PC-3 (cell line): ENCODE data around the gene CTRB2. TPM values are rescaled to one million over a fixed set of nuclear protein-coding genes. Genes with fewer than 3 reads are reported as not detected.

ENCODE experiments used
- ATAC-seq: fragments of 200-7000 bp; cut with Tn5 transposase; 2 replicates; pipeline ENCODE4 v1.9.1; 2020; ENCODE audit warnings: mild to moderate bottlenecking, moderate library complexity
- BruUV-seq: library from RNA; stranded (reverse); fragments of 400-500 nt; replicated peaks from 2 replicates; lab custom pipeline; 2021; lab: Mats Ljungman, UMichigan
- CTCF ChIA-PET: fragments of 300-600 bp; sonication (Branson Sonifier 250); formaldehyde crosslinking; loops from one replicate; lab custom pipeline; 2022; ENCODE audit warnings: antibody characterized with exemption; lab: Charles Lee
- POLR2A ChIA-PET: fragments of 300-600 bp; sonication (Branson Sonifier 250); formaldehyde crosslinking; loops from one replicate; lab custom pipeline; 2022; ENCODE audit warnings: antibody characterized with exemption; ENCODE audit not compliant: unreplicated experiment; lab: Charles Lee
- DNase-seq: peaks from one replicate; pipeline ENCODE4 v3.0.0-alpha.2; 2015
- H2AFZ ChIP-seq: fragments of 300-600 bp; sonication (generic); 2 replicates; pipeline ENCODE4 v1.6.0; 2016; ENCODE audit warnings: antibody characterized with exemption, low read length
- H3F3A ChIP-seq: fragments of 300-600 bp; sonication (generic); one replicate; pipeline ENCODE4 v1.6.0; 2017; ENCODE audit warnings: antibody characterized with exemption, low read length, control low read depth, mild to moderate bottlenecking; ENCODE audit not compliant: unreplicated experiment
- H3K27ac ChIP-seq: fragments of 300-600 bp; sonication (generic); 2 replicates; pipeline ENCODE4 v1.5.1; 2016; ENCODE audit warnings: mild to moderate bottlenecking, low read length
- H3K27me3 ChIP-seq: fragments of 300-600 bp; sonication (generic); 2 replicates; pipeline ENCODE4 v1.6.1; 2016; ENCODE audit warnings: low read length, mixed read lengths
- H3K36me3 ChIP-seq: fragments of 300-600 bp; sonication (generic); 2 replicates; pipeline ENCODE4 v1.6.1; 2016; ENCODE audit warnings: low read depth, mixed run types, low read length, mixed read lengths
- H3K4me1 ChIP-seq: fragments of 300-600 bp; sonication (generic); 2 replicates; pipeline ENCODE4 v1.5.1; 2016; ENCODE audit warnings: low read length; ENCODE audit not compliant: insufficient read depth
- H3K4me2 ChIP-seq: fragments of 300-600 bp; sonication (generic); 2 replicates; pipeline ENCODE4 v1.6.0; 2016; ENCODE audit warnings: low read length
- H3K4me3 ChIP-seq: fragments of 300-600 bp; sonication (generic); 2 replicates; pipeline ENCODE4 v1.5.1; 2016; ENCODE audit warnings: mild to moderate bottlenecking, low read length, mixed read lengths
- H3K79me2 ChIP-seq: fragments of 300-600 bp; sonication (generic); 2 replicates; pipeline ENCODE4 v1.6.1; 2017; ENCODE audit warnings: low read length, mixed read lengths
- H3K9ac ChIP-seq: fragments of 300-600 bp; sonication (generic); 2 replicates; pipeline ENCODE4 v1.6.0; 2016; ENCODE audit warnings: mild to moderate bottlenecking, low read length
- H3K9me2 ChIP-seq: fragments of 300-600 bp; sonication (generic); replicated peaks from 2 replicates; pipeline ENCODE4 v1.6.1; 2016; ENCODE audit warnings: mixed run types, low read length, mixed read lengths
- H3K9me3 ChIP-seq: fragments of 300-600 bp; sonication (generic); 2 replicates; pipeline ENCODE4 v1.6.1; 2016; ENCODE audit warnings: low read length, mixed read lengths
- H4K20me1 ChIP-seq: fragments of 300-600 bp; sonication (generic); 2 replicates; pipeline ENCODE4 v1.6.1; 2016; ENCODE audit warnings: low read length, mixed read lengths
- EZH2 ChIP-seq: fragments of 300-600 bp; sonication (generic); IDR thresholded peaks from one replicate; pipeline ENCODE4 v1.6.1; 2017; ENCODE audit warnings: antibody characterized with exemption, mild to moderate bottlenecking, low read length; ENCODE audit not compliant: unreplicated experiment
- EZH2phosphoT487 ChIP-seq: fragments of 300-600 bp; sonication (generic); IDR thresholded peaks from 2 replicates; pipeline ENCODE4 v1.6.1; 2018; ENCODE audit warnings: mild to moderate bottlenecking, antibody characterized with exemption, low read length, borderline replicate concordance
- intact Hi-C: fragments of 100-400 bp; cut with micrococcal nuclease; formaldehyde crosslinking; loops from 2 replicates; pipeline ENCODE4 v1.9.0; 2023
- total RNA-seq: library from RNA; depleted of rRNA; stranded (reverse); fragments of >200 nt; gene quantifications from 2 replicates; pipeline ENCODE4 v1.2.3, GENCODE V29; 2014
- TF ChIP-seq, protein P1 (sequence below): fragments of 300-600 bp; sonication (generic); conservative IDR thresholded peaks from 2 replicates; pipeline ENCODE4 v1.5.1; 2017; ENCODE audit warnings: antibody characterized with exemption, low read depth, mild to moderate bottlenecking, low read length

Gene CTRB2
- total RNA-seq, 1 experiment from 2014 or later: not detected

DNA sequence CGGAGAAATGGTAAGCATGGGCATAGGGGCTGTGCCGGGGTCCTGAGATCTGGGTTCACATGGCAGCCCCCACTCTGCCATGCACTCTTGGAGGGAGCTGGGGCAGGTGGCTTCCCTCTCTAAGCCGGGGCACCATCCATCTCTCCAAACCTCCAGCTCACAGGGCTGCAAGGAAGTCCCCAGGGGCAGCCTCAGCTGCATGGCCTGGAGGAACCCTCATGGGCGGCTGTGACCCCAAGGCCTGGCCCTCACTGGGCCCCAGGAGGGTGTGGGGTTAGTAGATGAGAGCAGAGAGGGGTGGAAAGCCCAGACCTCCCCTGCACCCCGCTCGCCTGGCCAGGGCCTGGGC is 2.6 kb downstream of the CTRB2 start:
- ChIA-PET CTCF (no interaction called here), POLR2A (no interaction called here)
- no peaks in the 10 kb centered on the region for H4K20me1 ChIP-seq
- H3K79me2 ChIP-seq: no peaks in the 10 kb centered on the region
- no TSS peak for BruUV-seq
- DNase-seq: no peak
- H3K27me3 ChIP-seq: no peaks in the 10 kb centered on the region
- H3K4me1 ChIP-seq: no peaks in the 10 kb centered on the region
- TF ChIP-seq, protein P1, sequence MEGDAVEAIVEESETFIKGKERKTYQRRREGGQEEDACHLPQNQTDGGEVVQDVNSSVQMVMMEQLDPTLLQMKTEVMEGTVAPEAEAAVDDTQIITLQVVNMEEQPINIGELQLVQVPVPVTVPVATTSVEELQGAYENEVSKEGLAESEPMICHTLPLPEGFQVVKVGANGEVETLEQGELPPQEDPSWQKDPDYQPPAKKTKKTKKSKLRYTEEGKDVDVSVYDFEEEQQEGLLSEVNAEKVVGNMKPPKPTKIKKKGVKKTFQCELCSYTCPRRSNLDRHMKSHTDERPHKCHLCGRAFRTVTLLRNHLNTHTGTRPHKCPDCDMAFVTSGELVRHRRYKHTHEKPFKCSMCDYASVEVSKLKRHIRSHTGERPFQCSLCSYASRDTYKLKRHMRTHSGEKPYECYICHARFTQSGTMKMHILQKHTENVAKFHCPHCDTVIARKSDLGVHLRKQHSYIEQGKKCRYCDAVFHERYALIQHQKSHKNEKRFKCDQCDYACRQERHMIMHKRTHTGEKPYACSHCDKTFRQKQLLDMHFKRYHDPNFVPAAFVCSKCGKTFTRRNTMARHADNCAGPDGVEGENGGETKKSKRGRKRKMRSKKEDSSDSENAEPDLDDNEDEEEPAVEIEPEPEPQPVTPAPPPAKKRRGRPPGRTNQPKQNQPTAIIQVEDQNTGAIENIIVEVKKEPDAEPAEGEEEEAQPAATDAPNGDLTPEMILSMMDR: no peak
- TF ChIP-seq EZH2: no peak
- no peak for TF ChIP-seq EZH2phosphoT487
- no peak overlapping the region for H3K27ac ChIP-seq
- H3F3A ChIP-seq: no peaks in the 10 kb centered on the region
- H3K9me3 ChIP-seq: no peaks in the 10 kb centered on the region
- no peak overlapping the region for H3K4me3 ChIP-seq
- no peak overlapping the region for H3K9ac ChIP-seq
- H3K36me3 ChIP-seq: no peaks in the 10 kb centered on the region
- H2AFZ ChIP-seq: no peak overlapping the region
- intact Hi-C loops: no loop called here
- ATAC-seq: 0 out of 2 replicates have a peak, but pooled peaks have one; percentile 16
- no peak overlapping the region for H3K4me2 ChIP-seq
- no peaks in the 10 kb centered on the region for H3K9me2 ChIP-seq

DNA sequence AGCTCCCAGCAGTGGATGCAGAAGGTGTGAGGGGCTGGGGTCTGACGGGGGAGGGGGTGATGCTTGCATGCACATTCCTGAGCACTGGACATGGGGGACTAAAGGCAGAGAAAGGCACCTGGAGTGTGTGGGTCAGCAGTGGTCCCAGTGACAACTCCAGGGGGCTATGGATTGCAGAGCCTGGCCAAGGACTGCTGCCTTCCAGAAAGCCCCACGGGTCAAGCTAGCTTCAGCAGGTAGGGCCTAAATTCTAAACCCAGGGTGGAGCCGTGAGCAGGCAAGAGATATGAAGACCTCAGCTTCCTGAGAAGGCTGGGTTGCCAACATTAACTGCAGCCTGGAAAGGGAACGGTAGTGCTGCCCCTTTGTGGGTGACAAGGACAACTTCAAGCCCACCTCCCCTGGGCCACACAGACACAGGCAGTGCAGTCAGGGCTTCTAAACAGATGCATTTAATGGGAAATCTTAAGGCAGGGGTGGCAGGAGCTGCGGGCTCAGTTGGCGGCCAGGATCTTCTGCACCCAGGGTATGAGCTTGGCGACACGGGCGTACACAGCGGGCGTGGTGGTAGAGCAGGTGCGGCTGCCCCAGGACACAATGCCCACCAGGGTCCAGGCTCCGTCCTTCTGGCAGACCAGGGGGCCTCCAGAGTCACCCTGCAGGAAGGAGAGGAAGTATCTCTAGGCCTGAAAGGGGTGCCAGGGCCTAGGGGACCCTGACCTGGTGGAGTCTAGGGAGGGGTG is 3.1 kb downstream of the CTRB2 start:
- H3K36me3 ChIP-seq: no peaks in the 10 kb centered on the region
- TF ChIP-seq EZH2 (no peak), EZH2phosphoT487 (no peak)
- TF ChIP-seq, protein P1: no peak
- intact Hi-C loops: no loop called here
- H3K9ac ChIP-seq: no peak overlapping the region
- no peak overlapping the region for H2AFZ ChIP-seq
- H3K4me1 ChIP-seq: no peaks in the 10 kb centered on the region
- no peaks in the 10 kb centered on the region for H3K79me2 ChIP-seq
- no peak overlapping the region for H3K4me2 ChIP-seq
- H3K27ac ChIP-seq: no peak overlapping the region
- H3K9me2 ChIP-seq: no peaks in the 10 kb centered on the region
- ChIA-PET CTCF (no interaction called here), POLR2A (no interaction called here)
- H3K4me3 ChIP-seq: no peak overlapping the region
- H4K20me1 ChIP-seq: no peaks in the 10 kb centered on the region
- BruUV-seq: no TSS peak
- no peaks in the 10 kb centered on the region for H3K27me3 ChIP-seq
- H3K9me3 ChIP-seq: no peaks in the 10 kb centered on the region
- H3F3A ChIP-seq: no peaks in the 10 kb centered on the region
- DNase-seq (no peak), ATAC-seq (no peak)

DNA sequence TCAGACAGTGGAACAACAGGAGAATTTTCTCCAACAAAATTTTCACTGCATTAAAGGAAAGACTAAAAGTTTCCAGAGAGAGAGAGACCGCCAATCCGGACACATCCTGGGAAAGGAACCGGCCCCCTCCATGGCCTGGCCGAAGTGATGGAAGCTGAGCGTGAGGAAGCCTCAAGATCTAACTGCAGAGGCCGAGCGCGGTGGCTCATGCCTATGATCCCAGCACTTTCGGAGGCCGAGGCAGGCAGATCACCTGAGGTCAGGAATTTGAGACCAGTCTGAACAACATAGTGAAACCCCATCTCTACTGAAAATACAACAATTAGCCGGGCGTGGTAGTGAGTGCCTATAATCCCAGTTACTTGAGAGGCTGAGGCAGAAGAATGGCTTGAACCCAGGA is 3.9 kb downstream of the CTRB2 start:
- H3F3A ChIP-seq: no peaks in the 10 kb centered on the region
- no peaks in the 10 kb centered on the region for H3K4me1 ChIP-seq
- no peaks in the 10 kb centered on the region for H3K79me2 ChIP-seq
- no peak for TF ChIP-seq EZH2
- TF ChIP-seq EZH2phosphoT487: no peak
- TF ChIP-seq, protein P1: no peak
- ChIA-PET POLR2A (no interaction called here), CTCF (no interaction called here)
- DNase-seq (no peak), ATAC-seq (no peak)
- H2AFZ ChIP-seq: no peak overlapping the region
- no peak overlapping the region for H3K4me3 ChIP-seq
- no peaks in the 10 kb centered on the region for H3K36me3 ChIP-seq
- H4K20me1 ChIP-seq: no peaks in the 10 kb centered on the region
- intact Hi-C loops: no loop called here
- H3K9ac ChIP-seq: no peak overlapping the region
- no TSS peak for BruUV-seq
- no peaks in the 10 kb centered on the region for H3K9me2 ChIP-seq
- no peak overlapping the region for H3K27ac ChIP-seq
- no peaks in the 10 kb centered on the region for H3K9me3 ChIP-seq
- H3K27me3 ChIP-seq: no peaks in the 10 kb centered on the region
- no peak overlapping the region for H3K4me2 ChIP-seq
